Measurements from ENCODE around the gene SCAF4. TPM values are rescaled to one million over a fixed set of nuclear protein-coding genes. Genes with fewer than 3 reads are reported as not detected.

The SCAF4 gene
- total and polyA plus RNA-seq, 2 donors (not counting 3 experiments of a cell fraction or from before 2014, with no cell fraction given) = 12.2 to 41.2 TPM

DNA sequence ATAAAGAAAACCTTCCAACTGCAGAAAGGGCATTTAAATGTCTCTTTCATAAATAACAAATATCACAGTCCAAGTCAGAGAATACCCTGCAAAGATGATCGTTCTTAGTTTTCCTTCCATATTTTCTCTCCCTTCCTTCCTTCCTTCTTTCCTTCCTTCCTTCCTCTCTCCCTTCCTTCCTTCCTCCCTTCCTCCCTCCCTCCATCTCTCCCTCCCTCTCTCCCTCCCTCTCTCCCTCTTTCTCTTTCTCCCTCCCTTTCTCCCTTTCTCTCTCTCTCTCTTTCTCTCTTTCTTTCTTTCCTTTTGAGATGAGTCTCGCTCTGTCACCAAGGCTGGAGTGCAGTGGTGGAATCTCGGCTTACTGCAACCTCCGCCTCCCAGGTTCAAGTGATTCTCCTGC is 29.0 kb upstream of the SCAF4 start:
- POLR2A ChIA-PET = no interaction called here
- Histone ChIP-seq H3K9me3 (replicated peaks; ENCODE audit: control insufficient read depth, insufficient read depth, low read length) (no peaks in the 10 kb centered on the region), H3K79me2 (ENCODE audit: control insufficient read depth, insufficient read depth, low read length) (no peaks in the 10 kb centered on the region), H2AFZ (ENCODE audit: low read depth, low read length) (no peak overlapping the region), H3K27ac (ENCODE audit: insufficient read depth, low read depth, low read length) (no peak overlapping the region), H3K9ac (replicated peaks; ENCODE audit: extremely low read depth, insufficient read depth, low read length) (no peak overlapping the region), H3K9me1 (replicated peaks; ENCODE audit: control insufficient read depth, extremely low read depth, insufficient read depth, low read length) (no peaks in the 10 kb centered on the region), H3K4me1 (ENCODE audit: control insufficient read depth, extremely low read depth, insufficient read depth, low read length) (no peaks in the 10 kb centered on the region), H4K20me1 (replicated peaks; ENCODE audit: control insufficient read depth, extremely low read depth, insufficient read depth, low read length) (no peaks in the 10 kb centered on the region), H3K4me2 (ENCODE audit: insufficient read depth, low read length) (no peak overlapping the region), H3K4me3 (replicated peaks in 1 of 3; ENCODE audit: insufficient read depth in 1 of 3, low read depth in 1 of 3, low read length in 3 of 3) (no peak overlapping the region), H3K36me3 (ENCODE audit: control insufficient read depth in 2 of 2, extremely low read depth in 1 of 2, insufficient read depth in 2 of 2, low read length in 2 of 2) (no peaks in the 10 kb centered on the region), H3K27me3 (ENCODE audit: control insufficient read depth in 2 of 2, insufficient read depth in 2 of 2, low read length in 2 of 2) (no peaks in the 10 kb centered on the region)
- dilution Hi-C loops (cut with MboI; ENCODE audit: extremely low pct_ligation_motif_present, low sequenced_read_pairs) (no loop called here), intact Hi-C loops (cut with micrococcal nuclease) (no loop called here)
- DNase-seq (ENCODE audit: low read depth, low spot score) (no peak), FAIRE-seq (no peak)
- TF ChIP-seq POLR2A (IDR thresholded peaks at IDR 0.05; ENCODE audit: low read depth, low read length) (no peak), FOS (IDR thresholded peaks at IDR 0.05; ENCODE audit: borderline replicate concordance, insufficient read depth, low read length) (no peak), MYC (IDR thresholded peaks at IDR 0.05; ENCODE audit: low read depth, low read length) (no peak), MAX (IDR thresholded peaks at IDR 0.05; ENCODE audit: insufficient read depth, insufficient read length) (no peak), POLR2AphosphoS5 (IDR thresholded peaks at IDR 0.05; ENCODE audit: insufficient read depth, low read depth, low read length) (no peak), EZH2 (IDR thresholded peaks at IDR 0.05; ENCODE audit: borderline replicate concordance, low read depth, low read length, severe bottlenecking) (no peak), CTCF (IDR thresholded peaks at IDR 0.05; ENCODE audit: extremely low read depth in 1 of 2, insufficient read depth in 1 of 2, low read depth in 1 of 2, low read length in 2 of 2) (no peak), JUN (IDR thresholded peaks at IDR 0.05; ENCODE audit: borderline replicate concordance, insufficient read depth, insufficient read length, low read depth) (no peak), GATA2 (IDR thresholded peaks at IDR 0.05; ENCODE audit: insufficient read depth, insufficient read length, low read depth, low read length) (no peak)
- no TSS peak for BruUV-seq (replicated peaks)
- CTCF ChIA-PET = no interaction called here

All from endothelial cell of umbilical vein (primary cell).